Mammary epithelial cell (primary cell): ENCODE measurements around the gene SUPT7L.

Experiments
- CTCF ChIP-seq, 2 donors: IDR thresholded peaks in 1 of 2; conservative IDR thresholded peaks in 1 of 2; 2 replicates each; pipeline ENCODE4 v1.5.1; 2011 to 2012; ENCODE audit warnings: inconsistent platforms in 2 of 2, low read length in 2 of 2, mild to moderate bottlenecking in 2 of 2, control low read depth in 1 of 2, low read depth in 1 of 2; ENCODE audit not compliant: insufficient read depth in 1 of 2; ENCODE audit errors: extremely low read depth in 1 of 2
- EZH2 ChIP-seq: IDR thresholded peaks from 2 replicates; pipeline ENCODE4 v1.6.1; 2012; ENCODE audit warnings: low read length, inconsistent platforms, borderline replicate concordance

DNA sequence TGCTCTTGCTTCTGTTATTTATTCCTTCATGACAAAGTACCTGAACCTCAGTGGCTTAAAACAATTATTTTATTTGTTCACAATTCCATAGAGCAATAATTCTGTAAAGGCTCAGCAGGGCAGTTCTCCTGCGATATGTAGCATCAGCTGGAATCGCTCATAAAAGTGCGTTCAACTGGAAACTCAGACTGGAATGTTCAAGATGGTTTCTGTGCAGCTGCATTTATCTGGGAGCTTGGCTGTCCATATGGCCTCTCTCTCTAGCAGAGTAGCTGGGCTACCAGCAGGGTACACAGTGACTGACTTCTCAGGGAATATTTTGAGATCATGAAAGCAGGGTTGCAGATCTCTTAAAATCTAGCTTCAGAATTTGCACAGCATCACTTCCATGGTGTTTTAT lies 48.1 kb downstream of the SUPT7L start:
- TF ChIP-seq CTCF (conservative IDR thresholded peaks at IDR 0.05 in 1 of 2, IDR thresholded peaks at IDR 0.05 in 1 of 2; ENCODE audit: extremely low read depth in 1 of 2, insufficient read depth in 1 of 2, low read depth in 1 of 2, low read length in 2 of 2) (no peak), EZH2 (no peak)
